Fibroblast of pulmonary artery (primary cell): ENCODE measurements around the gene FAM9B.
"Not testable (repeated sequence)": the region's sequence is repeated elsewhere in the genome, so short reads cannot be mapped to it uniquely, and the experiment has no call there.

ENCODE experiments used
- DNase-seq: peaks from one replicate; pipeline ENCODE4 v3.0.0-alpha.2; 2010; ENCODE audit warnings: low read depth
- H3K4me3 ChIP-seq: replicated peaks from 2 replicates; pipeline ENCODE4 v1.5.1; 2011; ENCODE audit warnings: low read depth, mild to moderate bottlenecking, control low read depth, low read length, moderate library complexity
- CTCF ChIP-seq: IDR thresholded peaks from 2 replicates; pipeline ENCODE4 v1.5.1; 2011; ENCODE audit warnings: mild to moderate bottlenecking, control low read depth, low read length, inconsistent platforms; ENCODE audit errors: missing control alignments

Gene FAM9B

DNA sequence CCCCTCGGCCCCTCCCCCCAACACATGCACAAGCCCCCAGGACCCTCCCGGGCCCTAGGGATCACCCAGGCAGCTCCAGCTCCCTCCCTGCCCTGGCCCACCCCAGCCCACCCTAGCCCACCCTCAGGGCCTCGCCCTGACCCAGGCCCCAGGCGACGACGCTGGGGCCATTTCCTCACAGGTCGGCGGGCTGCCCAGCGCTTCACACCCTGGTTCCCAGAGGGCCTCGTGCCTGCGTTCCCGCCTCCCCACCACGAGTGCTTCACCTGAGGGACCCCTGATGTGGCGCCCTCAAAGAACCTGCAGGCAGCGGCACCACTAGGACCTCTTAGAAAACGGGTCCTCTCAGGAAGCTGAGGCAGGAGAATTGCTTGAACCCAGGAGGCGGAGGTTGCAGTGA lies 341 bp downstream of the FAM9B start:
- no peak for DNase-seq
- no peak overlapping the region for H3K4me3 ChIP-seq
- no peak for TF ChIP-seq CTCF

DNA sequence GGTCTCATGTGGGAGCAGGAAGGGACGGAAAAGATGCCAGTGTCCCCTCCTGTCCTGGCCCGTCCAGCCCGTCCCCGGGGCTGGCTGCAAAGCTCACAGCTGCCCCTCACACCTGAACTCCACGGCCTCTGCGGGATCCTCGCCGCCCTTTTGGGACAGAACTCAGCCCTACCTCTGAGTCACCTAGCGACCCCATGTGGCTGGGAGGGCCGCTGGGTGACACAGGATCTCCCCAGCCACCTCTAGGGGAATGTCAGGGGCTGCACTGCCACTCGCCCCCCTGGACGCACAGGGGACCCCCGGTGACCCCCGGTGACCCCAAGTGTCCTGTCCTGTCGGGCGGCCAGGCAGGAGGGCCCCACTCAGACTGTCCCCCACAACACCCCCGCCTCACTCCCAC lies 748 bp downstream of the FAM9B start:
- no peak for TF ChIP-seq CTCF
- DNase-seq: no peak
- no peak overlapping the region for H3K4me3 ChIP-seq

GRCh38 chrX:9023293-9023692 lies 10.6 kb downstream of the FAM9B start:
- no peak for DNase-seq
- H3K4me3 ChIP-seq: no peak overlapping the region
- no peak for TF ChIP-seq CTCF

- no peak for DNase-seq
- TF ChIP-seq CTCF: no peak
- no peak overlapping the region for H3K4me3 ChIP-seq
Measured at GRCh38 chrX:9019151-9019550, 14.8 kb downstream of the FAM9B start.

- not testable (repeated sequence) for H3K4me3 ChIP-seq, DNase-seq
Measured at GRCh38 chrX:9018332-9018731, 15.6 kb downstream of the FAM9B start.

DNA sequence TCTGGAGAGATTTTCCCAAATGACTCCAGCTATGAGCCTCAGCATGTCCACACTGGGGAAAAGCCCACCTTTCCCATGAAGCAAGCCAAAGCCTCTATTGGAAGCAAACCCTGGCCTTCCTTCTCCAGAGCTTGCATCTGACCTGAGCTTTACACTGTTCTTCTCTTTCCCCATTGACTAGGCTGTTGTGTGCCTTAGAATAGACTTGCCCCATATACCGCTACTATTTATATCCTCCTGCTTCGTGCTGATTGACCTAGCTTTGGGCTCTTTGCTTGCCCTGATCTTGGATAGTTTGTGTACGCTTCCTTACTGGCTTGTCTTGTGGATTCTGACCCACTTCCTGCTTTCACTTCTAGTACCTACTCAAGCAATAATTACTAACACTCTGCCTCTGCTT lies 30.9 kb downstream of the FAM9B start:
- no peak overlapping the region for H3K4me3 ChIP-seq
- no peak for DNase-seq
- no peak for TF ChIP-seq CTCF

DNA sequence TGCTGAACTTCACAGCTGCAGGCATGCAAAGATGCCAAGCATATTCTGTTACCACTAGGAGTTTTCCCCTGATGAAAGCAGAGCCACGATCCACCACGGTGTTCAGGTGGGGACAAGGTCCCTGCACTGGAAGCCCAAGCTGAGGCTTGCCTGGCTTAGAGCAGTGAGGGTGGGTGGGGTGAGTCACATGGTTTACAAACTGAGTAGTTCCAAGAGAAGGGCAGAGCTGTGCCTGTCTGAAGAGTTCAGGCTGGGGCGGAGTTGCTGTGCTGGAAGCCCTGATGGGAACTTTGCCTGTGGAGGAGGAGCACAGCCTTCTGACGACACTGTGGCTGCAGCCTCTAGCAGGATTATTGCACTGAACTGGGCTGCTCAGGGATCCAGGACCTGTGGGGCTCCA lies 45.5 kb downstream of the FAM9B start:
- TF ChIP-seq CTCF: no peak
- no peak overlapping the region for H3K4me3 ChIP-seq
- DNase-seq: peak; percentile 24

- DNase-seq: no peak
- H3K4me3 ChIP-seq: no peak overlapping the region
- no peak for TF ChIP-seq CTCF
Measured at GRCh38 chrX:8987672-8988250, 46.2 kb downstream of the FAM9B start.
